Astrocyte (in vitro differentiated cells and primary cell): Measurements from ENCODE around the gene TBC1D2B.
"Not testable (repeated sequence)": the region's sequence is repeated elsewhere in the genome, so short reads cannot be mapped to it uniquely, and the experiment has no call there.

ENCODE experiments used
- CTCF ChIP-seq: IDR thresholded peaks from 2 replicates; pipeline ENCODE4 v1.5.1; 2011; ENCODE audit warnings: low read depth, mild to moderate bottlenecking, inconsistent platforms, low read length, moderate library complexity; ENCODE audit not compliant: insufficient read depth
- EZH2 ChIP-seq: IDR thresholded peaks from 2 replicates; pipeline ENCODE4 v1.6.1; 2012; ENCODE audit warnings: mild to moderate bottlenecking, low read length, inconsistent platforms; ENCODE audit not compliant: insufficient read depth

- TF ChIP-seq CTCF, EZH2: not testable (repeated sequence)
These were observed 79.6 kb downstream of the TBC1D2B start for GRCh38 chr15:77997761-77998554.
